Neural cell (in vitro differentiated cells): ENCODE results near the gene NFKBIZ. TPM values are rescaled to one million over a fixed set of nuclear protein-coding genes. Genes with fewer than 3 reads are reported as not detected.

Experiments used
- H2AFZ ChIP-seq: fragments of 200-600, 300-800 bp; sonication (generic), shearing (Covaris generic); 2 replicates; pipeline ENCODE4 v1.6.0; 2014; ENCODE audit warnings: low read depth, mild to moderate bottlenecking, antibody characterized with exemption, low read length, moderate library complexity
- H3F3A ChIP-seq: fragments of 200-600 bp; shearing (Covaris generic); 2 replicates; pipeline ENCODE4 v1.6.1; 2016; ENCODE audit warnings: mild to moderate bottlenecking, moderate library complexity, mixed read lengths, antibody characterized with exemption, low read length; ENCODE audit not compliant: insufficient read depth, poor library complexity, severe bottlenecking
- H3K27ac ChIP-seq: fragments of 200-600, 300-800 bp; sonication (generic), shearing (Covaris generic); 2 replicates; pipeline ENCODE4 v1.5.1; 2014; ENCODE audit warnings: mild to moderate bottlenecking, low read length, moderate library complexity
- H3K27me3 ChIP-seq: fragments of 300-800, 200-600 bp; sonication (generic), shearing (Covaris generic); 2 replicates; pipeline ENCODE4 v1.6.0; 2014; ENCODE audit warnings: mild to moderate bottlenecking, low read depth, low read length, moderate library complexity; ENCODE audit not compliant: insufficient read depth
- H3K36me3 ChIP-seq: fragments of 300-800, 200-600 bp; sonication (generic), shearing (Covaris generic); 2 replicates; pipeline ENCODE4 v1.5.1; 2014; ENCODE audit warnings: mild to moderate bottlenecking, antibody characterized with exemption, low read length, moderate library complexity; ENCODE audit not compliant: insufficient read depth
- H3K4me2 ChIP-seq: fragments of 300-800, 200-600 bp; sonication (generic), shearing (Covaris generic); 2 replicates; pipeline ENCODE4 v1.6.0; 2014; ENCODE audit warnings: mild to moderate bottlenecking, low read length
- H3K4me3 ChIP-seq: fragments of 300-800, 200-600 bp; sonication (generic), shearing (Covaris generic); 2 replicates; pipeline ENCODE4 v1.5.1; 2014; ENCODE audit warnings: mild to moderate bottlenecking, low read length, moderate library complexity
- H3K79me2 ChIP-seq: fragments of 200-600 bp; shearing (Covaris generic); replicated peaks from 2 replicates; pipeline ENCODE4 v1.6.0; 2014; ENCODE audit warnings: mild to moderate bottlenecking, low read length, moderate library complexity; ENCODE audit not compliant: insufficient read depth
- H3K9ac ChIP-seq: fragments of 300-800, 200-600 bp; sonication (generic), shearing (Covaris generic); 2 replicates; pipeline ENCODE4 v1.6.1; 2016; ENCODE audit warnings: mild to moderate bottlenecking, low read length, mixed read lengths
- H3K9me2 ChIP-seq: fragments of 200-600 bp; shearing (Covaris generic); 2 replicates; pipeline ENCODE4 v1.6.1; 2016; ENCODE audit warnings: mild to moderate bottlenecking, low read length, mixed read lengths; ENCODE audit not compliant: insufficient read depth
- H3K9me3 ChIP-seq: fragments of 200-600, 300-800 bp; sonication (generic), shearing (Covaris generic); 2 replicates; pipeline ENCODE4 v1.6.1; 2016; ENCODE audit warnings: mild to moderate bottlenecking, mixed run types, low read length, moderate library complexity, mixed read lengths
- H4K20me1 ChIP-seq: fragments of 200-600 bp; shearing (Covaris generic); 2 replicates; pipeline ENCODE4 v1.6.1; 2016; ENCODE audit warnings: mild to moderate bottlenecking, mixed run types; ENCODE audit not compliant: insufficient read depth
- EP300 ChIP-seq: fragments of 450-650 bp; conservative IDR thresholded peaks from 2 replicates; pipeline ENCODE4 v1.6.1; 2014; ENCODE audit warnings: antibody characterized with exemption, mild to moderate bottlenecking, moderate library complexity; ENCODE audit not compliant: poor library complexity, severe bottlenecking
- EZH2 ChIP-seq: fragments of 200-600, 300-800 bp; shearing (Covaris generic), sonication (generic); IDR thresholded peaks from 2 replicates; pipeline ENCODE4 v1.6.1; 2014; ENCODE audit warnings: antibody characterized with exemption, low read length, borderline replicate concordance, mild to moderate bottlenecking; ENCODE audit not compliant: insufficient read depth, poor library complexity, severe bottlenecking
- MXI1 ChIP-seq: fragments of 450-650 bp; conservative IDR thresholded peaks from 2 replicates; pipeline ENCODE4 v1.6.1; 2014; ENCODE audit warnings: antibody characterized with exemption, mild to moderate bottlenecking; ENCODE audit not compliant: poor library complexity, severe bottlenecking
- POLR2AphosphoS5 ChIP-seq: IDR thresholded peaks from 2 replicates; pipeline ENCODE4 v1.6.1; 2012
- RAD21 ChIP-seq: fragments of 450-650 bp; conservative IDR thresholded peaks from 2 replicates; pipeline ENCODE4 v1.6.1; 2014; ENCODE audit warnings: antibody characterized with exemption, mild to moderate bottlenecking, moderate library complexity
- SMC3 ChIP-seq: fragments of 450-650 bp; conservative IDR thresholded peaks from 2 replicates; pipeline ENCODE4 v1.6.1; 2014; ENCODE audit warnings: antibody characterized with exemption, mild to moderate bottlenecking, moderate library complexity; ENCODE audit not compliant: poor library complexity
- TAF1 ChIP-seq: IDR thresholded peaks from 2 replicates; pipeline ENCODE4 v1.6.1; 2012; ENCODE audit warnings: low read depth
- polyA plus RNA-seq: library from polyadenylated mRNA; depleted of rRNA; stranded (reverse); fragments of >200 nt; gene quantifications from 2 replicates; pipeline ENCODE4 v1.2.3, GENCODE V29; 2014
- TF ChIP-seq, protein P1 (sequence below): fragments of 450-650 bp; IDR thresholded peaks from 2 replicates; pipeline ENCODE4 v1.5.1; 2014; ENCODE audit warnings: antibody characterized with exemption, mild to moderate bottlenecking, moderate library complexity; ENCODE audit not compliant: poor library complexity, severe bottlenecking
- TF ChIP-seq, protein P2 (sequence below): IDR thresholded peaks from 2 replicates; pipeline ENCODE4 v1.6.1; 2012; ENCODE audit warnings: borderline replicate concordance

The NFKBIZ gene
- polyA plus RNA-seq, 1 donor from 2014 or later = 0.84 TPM

DNA sequence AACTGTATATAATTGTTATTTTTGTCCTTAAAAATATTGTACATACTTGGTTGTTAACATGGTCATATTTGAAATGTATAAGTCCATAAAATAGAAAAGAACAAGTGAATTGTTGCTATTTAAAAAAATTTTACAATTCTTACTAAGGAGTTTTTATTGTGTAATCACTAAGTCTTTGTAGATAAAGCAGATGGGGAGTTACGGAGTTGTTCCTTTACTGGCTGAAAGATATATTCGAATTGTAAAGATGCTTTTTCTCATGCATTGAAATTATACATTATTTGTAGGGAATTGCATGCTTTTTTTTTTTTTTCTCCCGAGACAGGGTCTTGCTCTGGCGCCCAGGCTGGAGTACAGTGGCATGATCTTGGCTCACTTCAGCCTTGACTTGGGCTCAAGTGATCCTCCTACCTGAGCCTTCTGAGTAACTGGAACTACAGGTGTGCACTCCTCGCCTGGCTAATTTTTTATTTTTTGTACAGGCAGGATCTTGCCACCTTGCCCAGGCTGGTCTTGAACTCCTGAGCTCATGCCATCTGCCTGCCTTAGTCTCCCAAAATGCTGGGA lies 10.7 kb downstream of the NFKBIZ start:
- Histone ChIP-seq H3K27ac (no peak overlapping the region), H3K9me3 (no peaks in the 10 kb centered on the region), H3K27me3 (no peaks in the 10 kb centered on the region), H4K20me1 (no peaks in the 10 kb centered on the region), H3K9ac (no peak overlapping the region), H3K4me3 (no peak overlapping the region), H3F3A (no peaks in the 10 kb centered on the region), H3K79me2 (no peaks in the 10 kb centered on the region), H3K9me2 (no peaks in the 10 kb centered on the region), H3K36me3 (peaks cover 1% of the 10 kb centered on the region), H3K4me2 (no peak overlapping the region), H2AFZ (no peak overlapping the region)
- TF ChIP-seq, protein P1, sequence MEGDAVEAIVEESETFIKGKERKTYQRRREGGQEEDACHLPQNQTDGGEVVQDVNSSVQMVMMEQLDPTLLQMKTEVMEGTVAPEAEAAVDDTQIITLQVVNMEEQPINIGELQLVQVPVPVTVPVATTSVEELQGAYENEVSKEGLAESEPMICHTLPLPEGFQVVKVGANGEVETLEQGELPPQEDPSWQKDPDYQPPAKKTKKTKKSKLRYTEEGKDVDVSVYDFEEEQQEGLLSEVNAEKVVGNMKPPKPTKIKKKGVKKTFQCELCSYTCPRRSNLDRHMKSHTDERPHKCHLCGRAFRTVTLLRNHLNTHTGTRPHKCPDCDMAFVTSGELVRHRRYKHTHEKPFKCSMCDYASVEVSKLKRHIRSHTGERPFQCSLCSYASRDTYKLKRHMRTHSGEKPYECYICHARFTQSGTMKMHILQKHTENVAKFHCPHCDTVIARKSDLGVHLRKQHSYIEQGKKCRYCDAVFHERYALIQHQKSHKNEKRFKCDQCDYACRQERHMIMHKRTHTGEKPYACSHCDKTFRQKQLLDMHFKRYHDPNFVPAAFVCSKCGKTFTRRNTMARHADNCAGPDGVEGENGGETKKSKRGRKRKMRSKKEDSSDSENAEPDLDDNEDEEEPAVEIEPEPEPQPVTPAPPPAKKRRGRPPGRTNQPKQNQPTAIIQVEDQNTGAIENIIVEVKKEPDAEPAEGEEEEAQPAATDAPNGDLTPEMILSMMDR = no peak
- TF ChIP-seq SMC3 (no peak), EZH2 (no peak), MXI1 (no peak), RAD21 (no peak), TAF1 (no peak), EP300 (no peak), POLR2AphosphoS5 (no peak)
- TF ChIP-seq, protein P2, sequence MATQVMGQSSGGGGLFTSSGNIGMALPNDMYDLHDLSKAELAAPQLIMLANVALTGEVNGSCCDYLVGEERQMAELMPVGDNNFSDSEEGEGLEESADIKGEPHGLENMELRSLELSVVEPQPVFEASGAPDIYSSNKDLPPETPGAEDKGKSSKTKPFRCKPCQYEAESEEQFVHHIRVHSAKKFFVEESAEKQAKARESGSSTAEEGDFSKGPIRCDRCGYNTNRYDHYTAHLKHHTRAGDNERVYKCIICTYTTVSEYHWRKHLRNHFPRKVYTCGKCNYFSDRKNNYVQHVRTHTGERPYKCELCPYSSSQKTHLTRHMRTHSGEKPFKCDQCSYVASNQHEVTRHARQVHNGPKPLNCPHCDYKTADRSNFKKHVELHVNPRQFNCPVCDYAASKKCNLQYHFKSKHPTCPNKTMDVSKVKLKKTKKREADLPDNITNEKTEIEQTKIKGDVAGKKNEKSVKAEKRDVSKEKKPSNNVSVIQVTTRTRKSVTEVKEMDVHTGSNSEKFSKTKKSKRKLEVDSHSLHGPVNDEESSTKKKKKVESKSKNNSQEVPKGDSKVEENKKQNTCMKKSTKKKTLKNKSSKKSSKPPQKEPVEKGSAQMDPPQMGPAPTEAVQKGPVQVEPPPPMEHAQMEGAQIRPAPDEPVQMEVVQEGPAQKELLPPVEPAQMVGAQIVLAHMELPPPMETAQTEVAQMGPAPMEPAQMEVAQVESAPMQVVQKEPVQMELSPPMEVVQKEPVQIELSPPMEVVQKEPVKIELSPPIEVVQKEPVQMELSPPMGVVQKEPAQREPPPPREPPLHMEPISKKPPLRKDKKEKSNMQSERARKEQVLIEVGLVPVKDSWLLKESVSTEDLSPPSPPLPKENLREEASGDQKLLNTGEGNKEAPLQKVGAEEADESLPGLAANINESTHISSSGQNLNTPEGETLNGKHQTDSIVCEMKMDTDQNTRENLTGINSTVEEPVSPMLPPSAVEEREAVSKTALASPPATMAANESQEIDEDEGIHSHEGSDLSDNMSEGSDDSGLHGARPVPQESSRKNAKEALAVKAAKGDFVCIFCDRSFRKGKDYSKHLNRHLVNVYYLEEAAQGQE = no peak

DNA sequence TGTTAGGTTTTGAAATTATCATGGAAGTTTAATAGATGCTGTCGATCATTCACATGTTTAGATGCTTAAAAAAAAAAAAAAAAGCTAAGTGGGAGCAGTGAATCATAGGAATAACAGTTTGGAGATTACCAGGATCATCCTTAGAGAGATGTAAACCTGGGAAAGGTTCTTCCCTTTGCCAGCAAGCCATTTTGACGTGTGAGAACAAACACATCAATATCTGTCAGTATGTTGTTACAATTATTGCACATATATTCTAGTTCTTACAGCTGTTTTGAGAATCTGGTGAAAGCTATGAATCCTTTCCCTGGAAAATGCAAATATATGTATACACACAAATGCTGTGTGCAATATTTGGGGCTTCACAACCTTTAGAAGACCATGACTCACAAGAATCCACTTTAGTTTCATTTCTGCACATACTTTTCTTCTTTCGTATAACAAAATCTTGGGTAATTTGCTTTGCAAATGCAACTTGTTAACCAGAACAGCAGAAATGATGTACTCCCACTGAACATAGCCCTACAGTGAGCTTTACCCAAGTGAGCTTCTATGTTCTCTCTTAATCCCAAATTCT lies 12.0 kb downstream of the NFKBIZ start:
- Histone ChIP-seq H3K9me3 (no peaks in the 10 kb centered on the region), H3K27ac (no peak overlapping the region), H3K9ac (no peak overlapping the region), H3F3A (no peaks in the 10 kb centered on the region), H3K4me2 (no peak overlapping the region), H4K20me1 (no peaks in the 10 kb centered on the region), H3K36me3 (no peaks in the 10 kb centered on the region), H2AFZ (no peak overlapping the region), H3K4me3 (no peak overlapping the region), H3K27me3 (no peaks in the 10 kb centered on the region), H3K9me2 (no peaks in the 10 kb centered on the region), H3K79me2 (no peaks in the 10 kb centered on the region)
- TF ChIP-seq EP300 (peak; percentile 71), MXI1 (no peak), POLR2AphosphoS5 (peak; percentile 63), TAF1 (no peak)
- TF ChIP-seq, protein P1 = no peak
- TF ChIP-seq, protein P2 = peak; percentile 98
